ENCODE measurements around the gene DCLRE1B. TPM values are rescaled to one million over a fixed set of nuclear protein-coding genes. Genes with fewer than 3 reads are reported as not detected.
"Not testable (repeated sequence)": the region's sequence is repeated elsewhere in the genome, so short reads cannot be mapped to it uniquely, and the experiment has no call there.

DCLRE1B gene
- total and polyA plus RNA-seq, 8 donors = 0.68 to 2.7 (median 1.3) TPM

- 9 to 14% methylated on average over 3 of the region's 3 CpGs for WGBS, 2 donors
- no peaks in the 10 kb centered on the region for H3K27me3 ChIP-seq
- ATAC-seq (peak in 2 of 4 donors; percentile 19 to 36), DNase-seq (no peak), FAIRE-seq (no peak)
- intact Hi-C loops (cut with DNase I) = no loop called here
- peak overlapping the region in 3 of 4 donors; percentile 16 to 53 (median 39) for H3K27ac ChIP-seq
- TF ChIP-seq CTCF (IDR thresholded peaks at IDR 0.05) = no peak
- no peaks in the 10 kb centered on the region for H3K9me3 ChIP-seq
- no peak overlapping the region for H3K4me3 ChIP-seq
- H3K4me1 ChIP-seq = peaks cover 29 to 38% (median 37%) of the 10 kb centered on the region in 3 donors
- no peaks in the 10 kb centered on the region for H3K36me3 ChIP-seq
Observed at GRCh38 chr1:113947388-113948107, 42.4 kb downstream of the DCLRE1B start.

- WGBS, 2 donors = 72 to 74% methylated on average over 4 of the region's 4 CpGs
- peak in 1 of 4 donors; percentile 9 for ATAC-seq
- DNase-seq; H3K27me3 ChIP-seq; H3K36me3 ChIP-seq; intact Hi-C loops (cut with DNase I); H3K9me3 ChIP-seq; FAIRE-seq; H3K4me3 ChIP-seq: not testable (repeated sequence)
- Histone ChIP-seq H3K27ac (peak overlapping the region in 3 of 4 donors; percentile 16 to 53 (median 39)), H3K4me1 (peaks cover 29 to 38% (median 37%) of the 10 kb centered on the region in 3 donors)
Observed at GRCh38 chr1:113948151-113948550, 43.0 kb downstream of the DCLRE1B start.

GRCh38 chr1:113949007-113949406, 43.9 kb downstream of the DCLRE1B start:
- no peaks in the 10 kb centered on the region for H3K36me3 ChIP-seq
- ATAC-seq = peak; percentile 23 to 76 (median 42)
- DNase-seq = peak in 1 of 6 donors; percentile 50
- H3K27ac ChIP-seq = peak overlapping the region in 1 of 4 donors; percentile 39
- FAIRE-seq = no peak
- TF ChIP-seq CTCF (IDR thresholded peaks at IDR 0.05) = peak in 2 of 4 donors; percentile 9 to 16
- H3K4me3 ChIP-seq = no peak overlapping the region
- no peaks in the 10 kb centered on the region for H3K9me3 ChIP-seq
- no peaks in the 10 kb centered on the region for H3K27me3 ChIP-seq
- intact Hi-C loops (cut with DNase I) = no loop called here
- WGBS, 2 donors = 52 to 66% methylated on average over 5 of the region's 5 CpGs
- peaks cover 29 to 38% (median 34%) of the 10 kb centered on the region in 3 donors for H3K4me1 ChIP-seq

GRCh38 chr1:113950908-113951307, 45.8 kb downstream of the DCLRE1B start:
- H3K27me3 ChIP-seq = no peaks in the 10 kb centered on the region
- no peaks in the 10 kb centered on the region for H3K36me3 ChIP-seq
- H3K4me1 ChIP-seq = peaks cover 29 to 36% (median 34%) of the 10 kb centered on the region in 3 donors
- FAIRE-seq (no peak), DNase-seq (no peak), ATAC-seq (no peak)
- intact Hi-C loops (cut with DNase I) = no loop called here
- H3K4me3 ChIP-seq = no peak overlapping the region
- no peak for TF ChIP-seq CTCF (IDR thresholded peaks at IDR 0.05)
- no peaks in the 10 kb centered on the region for H3K9me3 ChIP-seq
- H3K27ac ChIP-seq = no peak overlapping the region
- WGBS, 2 donors = 99 to 100% methylated on average over 1 of the region's 1 CpG

- Histone ChIP-seq H3K4me1 (peaks cover 21 to 29% (median 28%) of the 10 kb centered on the region in 3 donors), H3K36me3 (peaks cover 0 to 7% (median 2%) of the 10 kb centered on the region in 3 donors), H3K4me3 (no peak overlapping the region), H3K9me3 (no peaks in the 10 kb centered on the region), H3K27ac (no peak overlapping the region), H3K27me3 (no peaks in the 10 kb centered on the region)
- 97 to 98% methylated on average over 2 of the region's 2 CpGs for WGBS, 2 donors
- no peak for FAIRE-seq
- DNase-seq = no peak
- no peak for TF ChIP-seq CTCF (IDR thresholded peaks at IDR 0.05)
- no peak for ATAC-seq
- intact Hi-C loops (cut with DNase I) = no loop called here
Observed at GRCh38 chr1:113951719-113952118, 46.6 kb downstream of the DCLRE1B start.

Data from pancreas (tissue), 10 donors.